ENCODE results near the gene ANAPC1.
"Not testable (repeated sequence)": the region's sequence is repeated elsewhere in the genome, so short reads cannot be mapped to it uniquely, and the experiment has no call there.

ANAPC1 gene

DNA sequence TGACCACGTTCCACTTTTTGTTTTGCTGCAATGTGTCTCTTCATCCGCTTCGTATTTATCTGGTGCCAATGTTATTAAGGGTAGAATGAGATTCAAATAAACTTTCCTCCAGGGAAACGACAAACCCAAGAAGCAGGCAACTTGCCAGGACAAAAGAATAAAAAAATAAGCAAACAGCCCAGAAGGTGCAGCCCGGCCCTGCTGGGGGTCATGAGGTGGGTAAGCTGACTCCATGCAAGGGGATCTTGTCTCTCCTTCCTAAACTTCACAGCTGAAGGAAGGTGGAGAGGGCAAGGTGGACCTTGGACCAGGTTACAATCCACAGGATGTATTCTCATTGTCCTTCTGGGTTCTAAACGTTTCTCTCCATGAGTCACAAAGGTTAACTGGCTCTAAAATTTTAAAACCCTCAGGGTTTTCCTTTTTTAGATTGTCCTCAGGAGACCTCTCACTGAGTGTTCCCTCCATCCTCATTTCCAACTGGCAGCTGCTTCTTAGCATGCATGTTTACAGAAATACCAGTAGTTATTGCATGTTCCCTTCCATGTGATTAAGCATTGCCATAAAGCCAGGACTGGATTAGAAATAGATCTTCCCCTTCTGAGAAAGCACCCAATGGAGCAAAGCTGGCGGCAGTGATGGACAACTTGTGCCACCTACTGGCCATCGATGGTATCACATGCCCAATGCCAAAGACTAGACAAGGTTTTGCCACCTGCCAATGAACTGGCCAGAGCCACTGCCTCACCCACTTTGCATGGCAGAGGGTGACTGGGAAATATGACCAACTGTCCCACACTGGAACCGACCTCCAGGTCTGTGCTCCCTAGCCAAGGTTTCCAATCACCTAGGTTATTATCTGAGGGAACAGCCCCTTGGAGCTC, 147.9 kb downstream of the ANAPC1 start:
- not testable (repeated sequence) for DNase-seq (ENCODE audit: low spot score)

- DNase-seq (ENCODE audit: low spot score), result not testable (repeated sequence)
These were observed 148.6 kb downstream of the ANAPC1 start for GRCh38 chr2:111735420-111735819.

GRCh38 chr2:111729812-111730458, 154.1 kb downstream of the ANAPC1 start:
- not testable (repeated sequence) for DNase-seq (ENCODE audit: low spot score)

- not testable (repeated sequence) for DNase-seq (ENCODE audit: low spot score)
These were observed 156.3 kb downstream of the ANAPC1 start for GRCh38 chr2:111727611-111728110.

- not testable (repeated sequence) for DNase-seq (ENCODE audit: low spot score)
These were observed 158.3 kb downstream of the ANAPC1 start for GRCh38 chr2:111725742-111726141.

GRCh38 chr2:111719610-111720009, 164.4 kb downstream of the ANAPC1 start:
- not testable (repeated sequence) for DNase-seq (ENCODE audit: low spot score)

All from D341Med (cell line).